Vagina (tissue), 2 donors: Measurements from ENCODE around the gene PI4KA.

ENCODE experiments used
- POLR2AphosphoS5 ChIP-seq, 2 donors: sonication (generic); formaldehyde crosslinking; IDR thresholded peaks; one replicate each; pipeline ENCODE4 v1.9.0; 2017; ENCODE audit warnings: antibody characterized with exemption in 2 of 2, mild to moderate bottlenecking in 2 of 2, low read depth in 1 of 2; ENCODE audit not compliant: insufficient read depth in 1 of 2
- TF ChIP-seq, protein P1 (sequence below), 3 experiments: fragments of 450-650 bp in 2 of 3; fragments of 200-600 bp in 1 of 3; sonication (generic) in 1 of 3; IDR thresholded peaks; one replicate each; pipeline ENCODE4 v1.5.1; 2017 to 2019; ENCODE audit warnings: antibody characterized with exemption in 3 of 3, mild to moderate bottlenecking in 2 of 3, moderate library complexity in 2 of 3

DNA sequence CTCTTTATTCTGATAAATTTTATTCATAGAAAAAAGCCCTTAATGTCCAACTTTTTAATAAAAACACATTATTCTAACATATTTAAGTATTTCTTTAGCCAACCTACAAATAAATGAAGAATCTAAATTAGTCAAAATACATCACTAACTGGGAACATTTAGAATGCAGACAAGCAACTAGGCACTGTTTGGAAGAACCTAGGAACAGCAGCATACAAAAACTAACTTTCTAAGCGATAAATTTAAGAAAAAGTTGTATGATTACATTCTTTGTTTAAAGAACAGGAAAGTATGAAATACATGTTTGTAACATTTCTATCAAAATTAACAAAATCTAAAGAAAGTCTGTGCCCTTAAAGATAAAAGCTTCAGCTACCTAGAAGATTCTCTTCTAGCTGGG is 35.3 kb downstream of the PI4KA start:
- TF ChIP-seq, protein P1, sequence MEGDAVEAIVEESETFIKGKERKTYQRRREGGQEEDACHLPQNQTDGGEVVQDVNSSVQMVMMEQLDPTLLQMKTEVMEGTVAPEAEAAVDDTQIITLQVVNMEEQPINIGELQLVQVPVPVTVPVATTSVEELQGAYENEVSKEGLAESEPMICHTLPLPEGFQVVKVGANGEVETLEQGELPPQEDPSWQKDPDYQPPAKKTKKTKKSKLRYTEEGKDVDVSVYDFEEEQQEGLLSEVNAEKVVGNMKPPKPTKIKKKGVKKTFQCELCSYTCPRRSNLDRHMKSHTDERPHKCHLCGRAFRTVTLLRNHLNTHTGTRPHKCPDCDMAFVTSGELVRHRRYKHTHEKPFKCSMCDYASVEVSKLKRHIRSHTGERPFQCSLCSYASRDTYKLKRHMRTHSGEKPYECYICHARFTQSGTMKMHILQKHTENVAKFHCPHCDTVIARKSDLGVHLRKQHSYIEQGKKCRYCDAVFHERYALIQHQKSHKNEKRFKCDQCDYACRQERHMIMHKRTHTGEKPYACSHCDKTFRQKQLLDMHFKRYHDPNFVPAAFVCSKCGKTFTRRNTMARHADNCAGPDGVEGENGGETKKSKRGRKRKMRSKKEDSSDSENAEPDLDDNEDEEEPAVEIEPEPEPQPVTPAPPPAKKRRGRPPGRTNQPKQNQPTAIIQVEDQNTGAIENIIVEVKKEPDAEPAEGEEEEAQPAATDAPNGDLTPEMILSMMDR (IDR thresholded peaks at IDR 0.05), result no peak
- TF ChIP-seq POLR2AphosphoS5 (IDR thresholded peaks at IDR 0.05; ENCODE audit: insufficient read depth in 1 of 2, low read depth in 1 of 2), result no peak
